B cell (primary cell): Measurements from ENCODE around the gene NUB1. TPM values are rescaled to one million over a fixed set of nuclear protein-coding genes. Genes with fewer than 3 reads are reported as not detected.

Source experiments
- ATAC-seq: fragments of 200-7000 bp; cut with Tn5 transposase; one replicate; pipeline ENCODE4 v1.10.0; 2021; ENCODE audit warnings: low read depth, mild to moderate bottlenecking, moderate number of reproducible peaks, moderate library complexity
- CTCF ChIA-PET: fragments of 350-600 bp; sonication (Branson Sonifier 250); formaldehyde crosslinking; loops from one replicate; lab custom pipeline; 2021; ENCODE audit warnings: antibody characterized with exemption, inconsistent platforms; lab: Charles Lee
- POLR2A ChIA-PET: fragments of 350-600 bp; sonication (Branson Sonifier 250); formaldehyde crosslinking; loops from one replicate; lab custom pipeline; 2021; ENCODE audit warnings: antibody characterized with exemption; lab: Charles Lee
- DNase-seq: peaks from one replicate; pipeline ENCODE4 v3.0.0; 2013
- H2AFZ ChIP-seq: 2 replicates; pipeline ENCODE4 v1.6.1; 2012; ENCODE audit warnings: mild to moderate bottlenecking, low read depth, low read length; ENCODE audit not compliant: insufficient read depth, poor library complexity, severe bottlenecking
- H3K27ac ChIP-seq, 2 donors: 1 replicate in 1 of 2; 2 replicates in 1 of 2; pipeline ENCODE4 v1.5.1; 2012 to 2013; ENCODE audit warnings: low read length in 2 of 2, mild to moderate bottlenecking in 2 of 2, moderate library complexity in 1 of 2
- H3K27me3 ChIP-seq, 4 experiments: fragments of 200-600 bp in 1 of 4; sonication (generic) in 1 of 4; replicated peaks in 1 of 4; 1 replicate in 2 of 4; 2 replicates in 2 of 4; pipeline versions ENCODE4 v1.6.1 to v1.7.0; 2013 to 2016; ENCODE audit warnings: low read length in 3 of 4, mild to moderate bottlenecking in 2 of 4, mixed read lengths in 1 of 4, moderate library complexity in 1 of 4; ENCODE audit not compliant: insufficient read depth in 4 of 4, control insufficient read depth in 3 of 4; ENCODE audit errors: control extremely low read depth in 1 of 4
- H3K36me3 ChIP-seq, 2 experiments: replicated peaks in 1 of 2; 1 replicate in 1 of 2; 2 replicates in 1 of 2; pipeline versions ENCODE4 v1.6.1 to v1.7.1; 2013; ENCODE audit warnings: low read length in 1 of 2; ENCODE audit not compliant: insufficient read depth in 2 of 2, control insufficient read depth in 1 of 2; ENCODE audit errors: control extremely low read depth in 1 of 2, extremely low read depth in 1 of 2
- H3K4me1 ChIP-seq, 2 donors: fragments of 200-600 bp in 1 of 2; sonication (generic) in 1 of 2; 1 replicate in 1 of 2; 2 replicates in 1 of 2; pipeline versions ENCODE4 v1.5.1 to v1.6.1; 2013 to 2017; ENCODE audit warnings: low read length in 2 of 2; ENCODE audit not compliant: control insufficient read depth in 2 of 2, insufficient read depth in 2 of 2
- H3K4me2 ChIP-seq: replicated peaks from 2 replicates; pipeline ENCODE3; 2012; ENCODE audit warnings: mild to moderate bottlenecking, low read depth, low read length; ENCODE audit not compliant: poor library complexity, severe bottlenecking
- H3K4me3 ChIP-seq, 5 experiments: fragments of 200-600 bp in 1 of 5; sonication (generic) in 1 of 5; 1 replicate in 3 of 5; 2 replicates in 2 of 5; pipeline versions ENCODE4 v1.5.1 to v1.7.0; 2011 to 2016; ENCODE audit warnings: low read length in 4 of 5, mild to moderate bottlenecking in 4 of 5, low read depth in 2 of 5, control low read depth in 1 of 5, moderate library complexity in 1 of 5; ENCODE audit not compliant: insufficient read depth in 1 of 5; ENCODE audit errors: control extremely low read depth in 1 of 5, extremely low read depth in 1 of 5
- H3K79me2 ChIP-seq: fragments of 200-600 bp; sonication (generic); one replicate; pipeline ENCODE4 v1.6.0; 2016; ENCODE audit warnings: low read length; ENCODE audit not compliant: control insufficient read depth, insufficient read depth
- H3K9ac ChIP-seq: fragments of 200-600 bp; sonication (generic); 2 replicates; pipeline ENCODE4 v1.6.1; 2017; ENCODE audit warnings: mild to moderate bottlenecking, low read length, moderate library complexity
- H3K9me3 ChIP-seq, 3 donors: one replicate each; pipeline versions ENCODE4 v1.6.1 to v1.7.1; 2013; ENCODE audit warnings: low read length in 2 of 3; ENCODE audit not compliant: control insufficient read depth in 2 of 3, insufficient read depth in 1 of 3; ENCODE audit errors: control extremely low read depth in 1 of 3
- H4K20me1 ChIP-seq: 2 replicates; pipeline ENCODE4 v1.6.0; 2012; ENCODE audit warnings: mild to moderate bottlenecking, low read length; ENCODE audit not compliant: insufficient read depth, control insufficient read depth, poor library complexity, severe bottlenecking
- H3K27ac Mint-ChIP-seq: one replicate; pipeline ENCODE4 v1.8.0; 2021; ENCODE audit warnings: mixed read lengths
- H3K27me3 Mint-ChIP-seq: one replicate; pipeline ENCODE4 v1.8.0; 2021; ENCODE audit warnings: mixed read lengths
- H3K4me1 Mint-ChIP-seq: one replicate; pipeline ENCODE4 v1.8.0; 2021; ENCODE audit warnings: mixed read lengths
- H3K4me3 Mint-ChIP-seq: one replicate; pipeline ENCODE4 v1.8.0; 2021; ENCODE audit warnings: mixed read lengths
- H3K9me3 Mint-ChIP-seq: one replicate; pipeline ENCODE4 v1.8.0; 2022; ENCODE audit warnings: mixed read lengths; ENCODE audit not compliant: insufficient read depth
- CTCF ChIP-seq: fragments of 200-600 bp; IDR thresholded peaks from one replicate; pipeline ENCODE4 v1.8.0; 2022; ENCODE audit warnings: antibody characterized with exemption, mild to moderate bottlenecking
- EZH2 ChIP-seq: IDR thresholded peaks from 2 replicates; pipeline ENCODE4 v1.6.1; 2012; ENCODE audit warnings: borderline replicate concordance, low read depth, mild to moderate bottlenecking, moderate library complexity, low read length; ENCODE audit not compliant: insufficient read depth, poor library complexity, severe bottlenecking
- WGBS: methylation state at CpG from one replicate; pipeline ENCODE4 v1.1.5; 2013; ENCODE audit warnings: missing lambda C conversion rate; ENCODE audit not compliant: insufficient coverage; 5-methylcytosine and 5-hydroxymethylcytosine counted together
- intact Hi-C: fragments of 100-400 bp; cut with micrococcal nuclease; formaldehyde crosslinking; loops from one replicate; pipeline ENCODE4 v1.10.0; 2022
- polyA plus RNA-seq: library from polyadenylated mRNA; depleted of rRNA; stranded (reverse); fragments of >200 nt; gene quantifications from 2 replicates; pipeline ENCODE4 v1.2.3, GENCODE V29; 2012
- total RNA-seq, 2 donors: library from RNA; stranded (reverse); fragments of 120-200 nt in 1 of 2; gene quantifications; 1 replicate in 1 of 2; 2 replicates in 1 of 2; pipeline versions ENCODE4 v1.2.3 to v1.2.4, GENCODE V29; 2013 to 2022

Gene NUB1
- total and polyA plus RNA-seq, 2 donors (not counting 1 experiment from before 2014, with no cell fraction given), result 55.0 to 104 TPM

- Mint-ChIP-seq H3K4me3 (no peak overlapping the region), H3K27me3 (peaks cover 1% of the 10 kb centered on the region), H3K9me3 (peaks cover 6% of the 10 kb centered on the region), H3K4me1 (peaks cover 2% of the 10 kb centered on the region), H3K27ac (no peak overlapping the region)
- no peak for TF ChIP-seq CTCF
- TF ChIP-seq EZH2, result no peak
- H2AFZ ChIP-seq, result no peak overlapping the region
- no peaks in the 10 kb centered on the region for H4K20me1 ChIP-seq
- H3K4me3 ChIP-seq, result no peak overlapping the region
- CTCF ChIA-PET, result interaction anchor here (0.7 to 9.5 kb wide), 12 partner anchors 9 to 134 kb away, joined by 3 to 225 read pairs (median 16); partner anchors contain the start of gene NUB1
- no peaks in the 10 kb centered on the region for H3K36me3 ChIP-seq
- H3K27ac ChIP-seq, result no peak overlapping the region
- H3K4me1 ChIP-seq, result peaks cover 0 to 3% of the 10 kb centered on the region in 2 donors
- H3K79me2 ChIP-seq, result no peaks in the 10 kb centered on the region
- peaks cover 0 to 15% (median 12%) of the 10 kb centered on the region in 3 donors for H3K9me3 ChIP-seq
- ATAC-seq, result no peak
- no peak for DNase-seq
- POLR2A ChIA-PET, result no interaction called here
- intact Hi-C loops, result no loop called here
- 48% methylated on average over 4 of the region's 6 CpGs for WGBS
- H3K9ac ChIP-seq, result no peak overlapping the region
- no peak overlapping the region for H3K4me2 ChIP-seq
- H3K27me3 ChIP-seq, result peaks cover 0 to 4% (median 0%) of the 10 kb centered on the region in 4 experiments
These were observed 27.2 kb upstream of the NUB1 start for GRCh38 chr7:151314401-151314800.

GRCh38 chr7:151315038-151315655 lies 26.5 kb upstream of the NUB1 start:
- Mint-ChIP-seq H3K27me3 (no peaks in the 10 kb centered on the region), H3K9me3 (peaks cover 7% of the 10 kb centered on the region), H3K27ac (no peak overlapping the region), H3K4me3 (no peak overlapping the region), H3K4me1 (peaks cover 2% of the 10 kb centered on the region)
- intact Hi-C loops, result loop anchor here (1.0 kb wide), 3 partner anchors 27 to 133 kb away; no protein-coding TSS in a partner anchor
- no peak overlapping the region for H3K4me2 ChIP-seq
- H3K4me3 ChIP-seq, result no peak overlapping the region
- peak; percentile 85 for DNase-seq
- ChIA-PET CTCF (interaction anchor here (0.6 to 9.5 kb wide), 30 partner anchors 10 to 1349 kb away, joined by 3 to 225 read pairs (median 4); partner anchors contain the start of genes ABCF2, CHPF2, NUB1 and RHEB), POLR2A (no interaction called here)
- WGBS, result 0% methylated on average over 3 of the region's 13 CpGs
- H3K4me1 ChIP-seq, result peaks cover 0 to 3% of the 10 kb centered on the region in 2 donors
- no peaks in the 10 kb centered on the region for H4K20me1 ChIP-seq
- no peak overlapping the region for H3K9ac ChIP-seq
- no peak overlapping the region for H3K27ac ChIP-seq
- TF ChIP-seq CTCF, result peak; percentile 85
- TF ChIP-seq EZH2, result no peak
- H3K9me3 ChIP-seq, result peaks cover 0 to 23% (median 18%) of the 10 kb centered on the region in 3 donors
- H3K79me2 ChIP-seq, result no peaks in the 10 kb centered on the region
- no peak overlapping the region for H2AFZ ChIP-seq
- peak; percentile 86 for ATAC-seq
- peaks cover 0 to 4% (median 0%) of the 10 kb centered on the region in 4 experiments for H3K27me3 ChIP-seq
- H3K36me3 ChIP-seq, result no peaks in the 10 kb centered on the region
